Neural cell (in vitro differentiated cells): ENCODE measurements around the gene MRPS22.

ENCODE experiments used
- EZH2 ChIP-seq: fragments of 200-600, 300-800 bp; shearing (Covaris generic), sonication (generic); IDR thresholded peaks from 2 replicates; pipeline ENCODE4 v1.6.1; 2014; ENCODE audit warnings: antibody characterized with exemption, low read length, borderline replicate concordance, mild to moderate bottlenecking; ENCODE audit not compliant: insufficient read depth, poor library complexity, severe bottlenecking
- TF ChIP-seq, protein P1 (sequence below): fragments of 450-650 bp; IDR thresholded peaks from 2 replicates; pipeline ENCODE4 v1.5.1; 2014; ENCODE audit warnings: antibody characterized with exemption, mild to moderate bottlenecking, moderate library complexity; ENCODE audit not compliant: poor library complexity, severe bottlenecking

DNA sequence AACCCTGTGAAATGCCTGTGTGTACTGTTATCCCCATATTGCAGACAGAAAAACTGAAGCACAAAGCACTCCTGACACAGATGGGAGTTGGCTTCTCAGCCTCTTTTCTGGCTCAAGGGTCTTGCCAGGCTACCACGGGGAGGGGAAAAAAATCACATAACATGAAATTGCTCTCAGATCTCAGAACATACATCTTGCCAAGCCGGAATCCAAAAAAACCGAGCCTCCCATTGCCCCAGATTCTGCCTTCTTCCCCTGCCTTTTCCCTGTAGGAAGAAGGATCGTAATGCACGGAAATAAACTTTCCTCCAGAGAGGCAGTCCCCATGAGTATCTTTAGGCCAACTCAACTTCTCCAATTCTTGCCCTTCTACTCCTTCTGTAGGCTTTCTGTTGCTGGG is 16.6 kb upstream of the MRPS22 start:
- TF ChIP-seq, protein P1, sequence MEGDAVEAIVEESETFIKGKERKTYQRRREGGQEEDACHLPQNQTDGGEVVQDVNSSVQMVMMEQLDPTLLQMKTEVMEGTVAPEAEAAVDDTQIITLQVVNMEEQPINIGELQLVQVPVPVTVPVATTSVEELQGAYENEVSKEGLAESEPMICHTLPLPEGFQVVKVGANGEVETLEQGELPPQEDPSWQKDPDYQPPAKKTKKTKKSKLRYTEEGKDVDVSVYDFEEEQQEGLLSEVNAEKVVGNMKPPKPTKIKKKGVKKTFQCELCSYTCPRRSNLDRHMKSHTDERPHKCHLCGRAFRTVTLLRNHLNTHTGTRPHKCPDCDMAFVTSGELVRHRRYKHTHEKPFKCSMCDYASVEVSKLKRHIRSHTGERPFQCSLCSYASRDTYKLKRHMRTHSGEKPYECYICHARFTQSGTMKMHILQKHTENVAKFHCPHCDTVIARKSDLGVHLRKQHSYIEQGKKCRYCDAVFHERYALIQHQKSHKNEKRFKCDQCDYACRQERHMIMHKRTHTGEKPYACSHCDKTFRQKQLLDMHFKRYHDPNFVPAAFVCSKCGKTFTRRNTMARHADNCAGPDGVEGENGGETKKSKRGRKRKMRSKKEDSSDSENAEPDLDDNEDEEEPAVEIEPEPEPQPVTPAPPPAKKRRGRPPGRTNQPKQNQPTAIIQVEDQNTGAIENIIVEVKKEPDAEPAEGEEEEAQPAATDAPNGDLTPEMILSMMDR = no peak
- no peak for TF ChIP-seq EZH2
